CD4-positive, alpha-beta T cell treated with Interleukin-17A for 1 hour (primary cell): ENCODE results near the gene SLC2A13.
A peak's percentile ranks its signal among the peaks of the same experiment; 100 is the strongest.
"Not testable (repeated sequence)": the region's sequence is repeated elsewhere in the genome, so short reads cannot be mapped to it uniquely, and the experiment has no call there.

Experiments used
- DNase-seq: peaks from one replicate; pipeline ENCODE4 v3.0.0-alpha.2; 2020

The SLC2A13 gene

DNA sequence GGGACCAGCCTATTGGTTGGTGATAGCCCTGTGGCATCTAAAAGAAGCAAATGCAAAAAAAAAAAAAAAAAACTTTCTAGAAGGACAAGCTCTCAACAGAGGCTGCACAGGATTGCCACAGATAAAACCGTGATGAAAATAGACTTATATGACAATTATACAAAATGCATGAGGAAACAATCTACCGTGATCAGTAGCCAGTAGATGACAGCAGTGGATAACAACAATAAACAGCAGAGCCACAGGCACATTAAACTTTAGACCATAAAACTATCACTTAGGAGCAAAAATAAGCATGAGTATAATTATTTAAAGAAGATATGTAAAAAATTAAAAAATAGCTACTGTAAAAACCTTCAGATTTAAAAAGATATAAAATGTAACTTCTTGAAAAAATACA, 302.7 kb downstream of the SLC2A13 start:
- no peak for DNase-seq

- DNase-seq: no peak
Observed at GRCh38 chr12:39798977-39799376, 306.9 kb downstream of the SLC2A13 start.

DNA sequence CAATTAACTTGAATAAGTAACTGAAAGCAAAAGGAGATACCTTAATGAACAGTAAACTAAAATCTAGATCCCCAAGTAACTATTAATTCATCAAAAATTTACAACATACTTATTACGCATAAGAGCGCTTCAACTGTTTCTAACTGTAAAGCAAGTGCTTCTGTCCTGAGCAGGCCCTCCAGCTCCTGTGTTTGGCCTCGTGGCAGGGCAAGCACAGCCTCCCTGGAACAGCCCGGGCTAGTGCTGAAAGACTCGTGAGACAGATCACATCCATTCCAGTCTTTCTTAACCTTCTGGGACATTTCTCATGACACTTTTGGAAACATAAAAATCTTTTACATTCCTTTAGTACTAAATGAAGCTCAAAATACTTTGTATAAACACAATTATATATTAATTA, 307.5 kb downstream of the SLC2A13 start:
- no peak for DNase-seq

DNA sequence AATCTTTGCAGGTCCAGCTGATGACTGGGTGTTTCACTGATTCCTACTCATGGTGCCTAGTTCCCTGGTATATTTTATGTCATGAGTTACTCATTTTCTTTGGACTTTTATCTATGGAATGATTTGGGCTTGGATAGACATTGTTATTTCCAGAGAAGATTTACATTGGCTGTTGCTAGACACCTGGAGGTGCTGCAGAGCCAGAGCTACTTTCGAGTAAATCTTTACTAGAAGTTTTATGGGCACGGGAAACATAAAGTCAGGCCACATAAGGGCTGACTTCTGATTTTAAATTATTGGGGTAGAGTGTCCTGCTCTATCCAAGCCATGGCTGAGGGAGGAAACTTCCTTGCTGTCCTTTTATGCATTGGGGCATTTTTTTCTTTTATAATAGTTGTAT, 310.4 kb downstream of the SLC2A13 start:
- DNase-seq: no peak

- DNase-seq: no peak
Observed at GRCh38 chr12:39792938-39793337, 312.9 kb downstream of the SLC2A13 start.

- no peak for DNase-seq
Observed at GRCh38 chr12:39788239-39788638, 317.6 kb downstream of the SLC2A13 start.

DNA sequence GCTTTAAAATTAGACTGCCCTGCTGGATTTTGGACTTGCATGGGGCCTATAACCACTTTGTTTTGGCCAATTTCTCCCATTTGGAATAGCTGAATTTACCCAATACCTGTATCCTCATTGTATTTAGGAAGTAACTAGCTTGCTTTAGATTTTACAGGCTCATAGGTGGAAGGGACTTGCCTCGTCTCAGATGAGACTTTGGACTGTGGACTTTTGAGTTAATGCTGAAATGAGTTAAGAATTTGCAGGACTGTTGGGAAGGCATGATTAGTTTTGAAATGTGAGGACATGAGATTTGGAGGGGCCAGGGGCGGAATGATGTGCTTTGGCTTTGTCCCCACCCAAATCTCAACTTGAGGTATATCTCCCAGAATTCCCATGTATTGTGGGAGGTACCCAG, 320.1 kb downstream of the SLC2A13 start:
- DNase-seq: not testable (repeated sequence)

DNA sequence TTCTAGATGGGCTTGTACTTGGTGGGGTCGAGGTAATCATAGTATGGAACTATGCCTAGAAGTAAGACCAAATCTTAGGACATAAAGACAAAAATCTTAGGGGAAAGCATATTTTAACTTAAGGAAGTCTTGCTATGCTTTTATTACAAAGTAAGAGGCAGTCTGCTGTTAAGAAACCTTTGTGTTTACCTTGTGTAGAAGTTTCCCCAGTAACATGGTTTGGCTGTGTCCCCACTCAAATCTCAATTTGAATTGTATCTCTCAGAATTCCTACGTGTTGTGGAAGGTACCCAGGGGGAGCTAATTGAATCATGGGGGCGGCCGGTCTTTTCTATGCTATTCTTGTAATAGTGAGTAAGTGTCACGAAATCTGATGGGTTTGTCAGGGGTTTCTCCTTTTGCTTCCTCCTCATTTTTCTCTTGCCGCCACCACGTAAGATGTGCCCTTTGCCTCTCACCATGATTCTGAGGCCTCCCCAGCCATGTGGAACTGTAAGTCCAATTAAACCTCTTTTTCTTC, 323.8 kb downstream of the SLC2A13 start:
- no peak for DNase-seq

DNA sequence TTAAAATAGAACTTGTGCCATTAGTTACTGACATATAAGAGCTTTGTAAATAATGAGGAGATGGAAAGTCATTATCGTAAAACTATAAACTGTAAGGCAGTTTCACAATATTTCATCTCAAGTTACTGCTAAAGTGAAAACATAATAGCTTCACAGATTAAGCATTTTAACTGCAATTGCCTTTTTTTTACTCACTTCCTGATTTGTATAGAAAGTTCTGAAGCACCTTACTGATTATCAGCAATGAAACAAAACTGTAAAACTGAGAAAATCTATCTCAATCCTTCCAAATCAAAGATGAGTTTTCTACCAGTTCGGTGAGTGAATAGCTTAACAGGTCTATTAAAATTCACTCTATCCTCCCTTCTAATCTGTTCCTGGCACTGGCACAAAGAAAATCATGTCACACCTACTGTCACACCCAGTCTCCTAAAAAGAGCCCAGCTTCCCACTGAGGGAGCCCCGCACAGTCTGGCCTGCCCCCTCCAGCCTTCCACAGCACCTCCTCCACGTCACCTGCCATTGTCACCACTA, 324.9 kb downstream of the SLC2A13 start:
- DNase-seq: no peak

DNA sequence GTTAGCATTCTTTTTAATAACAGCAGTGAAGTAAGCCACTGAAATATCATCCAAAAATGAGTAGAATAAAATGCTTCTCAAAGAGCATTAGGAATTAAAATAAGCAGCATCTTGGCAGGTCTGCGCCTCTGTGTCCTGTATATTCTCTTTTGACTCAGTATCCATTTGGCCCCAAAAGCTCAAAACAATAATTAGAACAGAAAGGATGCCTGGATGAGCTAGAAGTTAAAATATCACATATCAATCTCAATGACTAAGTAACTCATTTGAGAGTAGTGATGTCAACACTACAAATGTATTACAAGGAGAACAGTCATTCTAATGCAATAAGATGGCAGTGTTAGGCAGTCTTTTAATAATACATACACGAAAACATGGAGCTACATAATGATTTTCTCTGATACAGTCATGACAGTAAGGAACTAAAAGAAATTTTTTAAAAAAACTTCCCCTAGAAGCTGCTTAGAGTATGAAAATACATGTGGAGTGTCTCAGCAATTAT, 325.4 kb downstream of the SLC2A13 start:
- DNase-seq: no peak

- DNase-seq: no peak
Observed at GRCh38 chr12:39779768-39780340, 326.0 kb downstream of the SLC2A13 start.

DNA sequence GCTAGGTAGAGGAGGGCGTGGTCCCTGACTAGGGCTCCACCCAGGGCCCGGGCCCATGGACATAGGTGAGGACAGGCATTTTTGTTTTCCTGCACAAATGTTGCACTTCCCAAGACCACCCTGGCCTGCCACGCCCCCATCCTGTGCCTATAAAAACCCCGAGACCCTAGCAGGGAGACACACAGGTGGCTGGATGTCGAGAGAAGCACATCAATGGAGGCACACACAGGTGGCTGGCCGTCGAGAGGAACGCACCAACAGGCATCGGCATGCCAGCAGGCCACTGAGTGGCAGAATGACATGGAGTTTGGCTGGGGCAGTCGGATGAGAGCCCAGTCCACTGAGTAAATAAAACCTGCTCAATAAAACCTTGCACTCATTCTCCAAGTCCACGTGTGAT, 328.4 kb downstream of the SLC2A13 start:
- no peak for DNase-seq

GRCh38 chr12:39773266-39773665, 332.6 kb downstream of the SLC2A13 start:
- no peak for DNase-seq

GRCh38 chr12:39772821-39773259, 333.0 kb downstream of the SLC2A13 start:
- DNase-seq: no peak

GRCh38 chr12:39771456-39771855, 334.4 kb downstream of the SLC2A13 start:
- DNase-seq: no peak

DNA sequence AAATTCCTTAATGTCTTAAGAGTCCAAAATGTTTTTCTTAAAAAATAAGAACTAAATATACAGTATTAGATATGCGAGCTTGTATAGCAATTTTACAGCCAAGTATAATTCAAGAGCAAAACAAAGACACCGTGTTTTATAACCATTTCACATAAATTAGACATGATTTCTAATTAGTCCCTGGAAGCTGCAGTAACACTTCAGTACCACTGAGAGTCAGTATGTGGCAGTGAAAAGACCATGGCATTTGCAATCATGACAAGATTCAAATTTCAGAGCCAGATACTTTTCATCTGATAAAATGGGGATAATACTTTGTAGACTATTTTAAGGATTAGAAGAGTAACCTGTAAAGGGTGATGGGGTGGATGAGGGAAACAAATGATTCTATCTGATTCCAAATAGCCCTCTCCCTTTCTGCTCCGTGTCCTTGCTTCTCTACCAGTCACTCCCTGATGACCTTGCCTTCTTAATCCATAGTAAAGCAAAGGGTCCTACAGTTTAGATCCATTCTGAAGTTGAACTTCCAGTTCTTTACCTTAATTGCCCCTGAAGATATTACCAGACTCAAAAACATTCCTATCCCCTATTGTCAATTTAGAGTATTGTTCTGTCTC, 340.8 kb downstream of the SLC2A13 start:
- DNase-seq: peak; percentile 30

- DNase-seq: no peak
Observed at GRCh38 chr12:39763890-39764169, 342.1 kb downstream of the SLC2A13 start.

GRCh38 chr12:39763071-39763889, 342.6 kb downstream of the SLC2A13 start:
- no peak for DNase-seq

DNA sequence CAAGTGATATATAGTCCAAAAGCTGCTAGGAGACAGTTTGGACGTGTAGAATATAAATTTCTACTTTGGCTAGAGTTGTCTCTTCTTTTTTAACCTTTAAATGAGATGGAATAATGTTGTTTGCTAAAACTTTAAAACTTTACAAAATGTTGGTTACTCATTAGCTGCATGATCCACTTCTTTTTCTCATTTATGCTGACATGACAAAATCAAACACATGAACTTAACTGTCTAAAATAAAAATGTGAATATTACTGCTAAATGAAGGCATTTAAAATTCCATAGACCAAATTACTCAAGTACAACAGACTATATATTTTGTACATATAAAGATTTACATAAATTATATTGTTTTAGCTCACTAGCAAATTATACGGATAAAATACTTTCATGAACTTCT, 350.4 kb downstream of the SLC2A13 start:
- DNase-seq: no peak

DNA sequence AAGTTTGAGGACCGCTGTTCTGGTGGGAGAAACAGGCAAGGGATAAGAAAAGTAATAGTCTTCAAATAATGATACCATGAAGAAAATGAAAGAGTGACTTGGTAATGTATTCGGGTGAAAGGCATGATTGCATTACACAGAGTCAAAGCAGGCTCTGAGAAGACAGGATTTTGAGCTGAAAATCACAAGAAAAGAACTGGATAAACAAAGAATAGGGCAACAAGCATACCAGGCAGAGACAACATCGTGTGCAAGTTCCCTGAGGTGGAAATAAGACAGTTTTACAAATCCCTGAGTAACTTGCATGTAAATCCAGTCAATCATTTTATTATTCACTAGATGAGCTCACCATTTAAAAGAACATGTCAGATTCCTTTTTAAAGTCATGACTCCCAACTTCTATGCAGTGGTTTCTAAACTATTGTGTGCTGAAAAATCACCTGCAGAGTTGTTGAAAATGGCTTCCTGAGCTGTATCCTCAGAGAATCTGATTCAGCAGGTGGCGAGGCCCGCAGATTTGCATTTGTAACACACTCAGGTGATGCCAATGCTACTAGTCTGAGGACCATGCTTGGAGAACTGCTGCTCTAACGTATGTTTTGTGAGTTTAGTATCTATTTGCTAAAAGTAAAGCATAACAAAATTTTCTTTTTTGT, 353.3 kb downstream of the SLC2A13 start:
- DNase-seq: no peak

DNA sequence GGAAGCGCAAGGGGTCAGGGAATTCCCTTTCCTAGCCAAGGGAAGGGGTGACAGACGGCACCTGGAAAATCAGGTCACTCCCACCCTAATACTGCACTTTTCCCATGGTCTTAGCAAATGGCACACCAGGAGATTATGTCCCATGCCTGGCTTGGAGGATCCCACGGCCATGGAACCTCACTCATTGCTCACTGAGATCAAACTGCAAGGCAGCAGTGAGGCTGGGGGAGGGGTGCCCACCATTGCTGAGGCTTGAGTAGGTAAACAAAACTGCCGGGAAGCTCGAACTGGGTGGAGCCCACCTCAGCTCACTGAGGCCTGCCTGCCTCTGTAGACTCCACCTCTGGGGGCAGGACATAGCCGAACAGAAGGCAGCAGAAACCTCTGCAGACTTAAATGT, 359.7 kb downstream of the SLC2A13 start:
- DNase-seq: not testable (repeated sequence)

GRCh38 chr12:39743655-39744054, 362.2 kb downstream of the SLC2A13 start:
- no peak for DNase-seq

GRCh38 chr12:39736406-39736805, 369.5 kb downstream of the SLC2A13 start:
- no peak for DNase-seq
